GM10266 (cell line): ENCODE results near the gene WSB1.
"Not testable (repeated sequence)": the region's sequence is repeated elsewhere in the genome, so short reads cannot be mapped to it uniquely, and the experiment has no call there.

Source experiments
- DNase-seq: peaks from one replicate; pipeline ENCODE4 v3.0.0; 2012; ENCODE audit errors: extremely low spot score
- CTCF ChIP-seq: IDR thresholded peaks from 2 replicates; pipeline ENCODE4 v1.5.1; 2012; ENCODE audit warnings: mild to moderate bottlenecking, low read depth; ENCODE audit not compliant: control insufficient read depth, insufficient read depth; ENCODE audit errors: missing control alignments

Gene WSB1

DNA sequence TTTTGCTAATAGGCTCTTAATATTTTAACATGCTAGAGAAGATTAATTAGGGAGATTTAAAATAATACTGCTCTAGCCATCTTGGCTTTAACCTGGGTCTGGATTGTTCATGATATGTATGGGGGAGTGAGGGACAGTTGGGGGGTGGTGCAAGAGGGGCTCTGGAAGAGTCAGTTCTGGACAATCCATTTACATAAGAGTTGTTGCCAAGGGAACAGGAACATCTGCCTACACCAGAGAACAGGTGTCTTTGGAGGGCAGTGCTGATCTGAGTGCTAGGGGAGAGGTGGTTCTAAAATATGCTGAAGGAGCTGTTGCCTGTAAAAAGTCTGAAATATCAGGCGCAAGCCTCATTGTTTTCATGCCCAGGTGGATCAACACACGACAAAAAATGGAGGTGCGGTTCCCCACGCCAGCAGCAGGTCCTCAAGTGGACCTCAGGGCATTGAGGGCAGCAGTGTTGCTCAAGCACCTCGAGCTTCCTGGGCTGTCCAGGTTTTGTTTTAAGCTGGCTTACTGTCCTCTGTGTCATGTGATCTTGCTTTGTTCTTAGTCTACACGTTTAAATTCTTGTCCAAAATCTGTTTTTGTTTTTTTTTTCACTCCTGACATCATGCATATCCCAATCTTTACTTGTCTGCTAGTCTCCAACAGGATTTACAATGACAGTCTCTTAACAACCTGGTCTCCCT is 25.4 kb upstream of the WSB1 start:
- TF ChIP-seq CTCF, result no peak

DNA sequence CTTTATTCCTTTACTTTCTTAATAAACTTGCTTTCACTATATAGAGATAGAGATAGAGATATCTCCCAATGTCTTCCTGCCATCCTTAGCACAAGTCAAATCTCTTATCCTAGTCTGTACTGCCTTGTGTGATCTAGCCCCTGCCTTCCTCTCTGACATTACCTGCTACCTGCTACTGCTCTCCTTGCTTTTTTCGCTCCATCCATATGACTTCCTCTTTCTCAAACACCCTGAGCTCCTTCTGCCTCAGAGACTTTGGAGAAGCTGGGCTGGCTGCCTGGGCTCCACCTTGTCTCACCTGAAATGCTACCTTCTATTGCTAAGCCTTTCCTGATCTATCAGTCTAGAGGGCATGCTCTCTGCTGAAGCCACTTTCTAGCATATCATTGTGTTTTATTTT is 24.7 kb upstream of the WSB1 start:
- no peak for DNase-seq
- TF ChIP-seq CTCF, result no peak

More for the DNA sequence above, 25.4 kb upstream of the WSB1 start:
- no peak for DNase-seq

DNA sequence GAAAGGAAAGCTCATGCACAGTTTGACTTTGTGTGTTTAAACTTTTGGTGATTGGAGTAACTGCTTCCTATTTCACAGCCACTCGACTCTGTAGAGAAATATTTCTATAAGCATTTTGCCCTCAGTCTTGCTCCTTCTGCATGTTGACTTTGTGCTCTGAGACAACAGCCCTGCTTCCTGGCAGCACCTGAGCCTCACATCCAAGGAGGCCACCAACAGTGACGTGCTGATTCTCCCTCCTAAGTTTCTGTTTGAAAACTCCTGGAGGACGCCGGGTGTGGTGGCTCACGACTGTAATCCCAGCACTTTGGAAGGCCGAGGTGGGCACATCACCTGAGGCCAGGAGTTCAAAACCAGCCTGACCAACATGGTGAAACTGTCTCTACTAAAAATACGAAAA is 23.9 kb upstream of the WSB1 start:
- no peak for DNase-seq
- no peak for TF ChIP-seq CTCF

DNA sequence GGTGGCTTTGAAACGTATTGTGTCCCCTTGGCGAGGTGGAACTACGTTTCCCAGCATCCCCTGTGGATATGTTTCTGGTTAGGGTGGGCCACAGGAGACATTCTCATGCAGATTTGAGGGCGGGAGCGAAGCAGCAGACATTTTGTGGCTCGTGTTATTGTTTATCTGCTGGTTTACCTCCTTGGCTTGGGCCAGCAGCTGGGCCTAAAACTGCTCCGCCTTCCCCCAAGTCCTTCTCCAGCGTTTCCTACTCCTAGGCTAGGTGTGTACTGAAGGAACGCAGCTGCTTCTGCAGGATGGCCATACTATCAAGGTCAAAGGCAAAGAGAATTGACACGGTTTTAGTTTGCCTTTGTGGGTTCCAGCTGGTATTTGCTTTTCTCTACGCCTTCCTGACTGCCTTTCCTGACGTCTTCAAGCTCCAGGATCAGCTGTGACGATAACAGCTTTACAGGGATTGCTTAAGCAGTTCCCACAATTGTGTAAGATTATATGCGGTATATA is 17.2 kb upstream of the WSB1 start:
- TF ChIP-seq CTCF, result no peak
- DNase-seq, result no peak

DNA sequence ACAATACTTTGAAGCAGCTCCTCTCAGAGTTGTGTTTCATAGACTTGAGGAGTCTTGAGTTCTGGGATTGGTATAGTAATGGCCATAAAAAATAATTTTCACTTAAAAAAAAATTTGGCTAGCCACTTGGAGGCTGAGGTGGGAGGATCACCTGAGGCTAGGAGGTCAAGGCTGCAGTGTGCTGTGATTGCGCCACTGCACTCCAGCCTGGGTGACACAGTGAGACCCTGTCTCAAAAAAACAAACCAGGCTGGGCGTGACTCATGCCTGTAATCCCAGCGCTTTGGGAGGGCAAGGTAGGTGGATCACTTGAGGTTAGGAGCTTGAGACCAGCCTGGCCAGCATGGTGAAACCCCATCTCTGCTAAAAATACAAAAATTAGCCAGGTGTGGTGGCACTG is 14.8 kb upstream of the WSB1 start:
- not testable (repeated sequence) for DNase-seq

- no peak for DNase-seq
- no peak for TF ChIP-seq CTCF
Measured at GRCh38 chr17:27280527-27280926, 13.4 kb upstream of the WSB1 start.

- no peak for TF ChIP-seq CTCF
- no peak for DNase-seq
Measured at GRCh38 chr17:27281438-27281837, 12.5 kb upstream of the WSB1 start.

DNA sequence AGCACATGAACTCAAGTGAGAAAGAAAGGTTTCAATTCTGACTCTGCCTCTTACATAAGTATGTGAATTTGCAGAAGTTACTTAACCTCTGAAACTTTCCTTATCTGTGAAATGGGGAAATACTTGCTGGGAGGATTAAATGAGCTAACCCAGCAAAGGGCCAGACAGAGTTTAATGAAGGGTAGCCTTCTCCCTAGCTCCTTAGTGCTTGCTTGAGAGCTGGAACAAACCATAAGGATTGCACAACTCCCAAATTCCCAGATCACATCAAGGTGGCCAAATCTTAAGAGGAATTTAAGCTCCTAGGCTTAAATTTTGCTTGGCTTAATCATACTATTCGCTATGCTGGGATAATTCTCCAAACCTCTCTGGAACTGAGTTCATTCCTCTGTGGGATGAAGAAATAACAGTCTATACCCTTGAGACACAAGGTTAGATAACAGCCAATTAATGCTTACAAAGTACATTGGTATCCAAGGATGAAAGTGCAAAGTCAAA is 11.8 kb upstream of the WSB1 start:
- peak; percentile 40 for DNase-seq
- no peak for TF ChIP-seq CTCF
